Liver (tissue), 9 donors: Measurements from ENCODE around the gene CRADD. TPM values are rescaled to one million over a fixed set of nuclear protein-coding genes. Genes with fewer than 3 reads are reported as not detected.

ENCODE experiments used
- DNase-seq: peaks from one replicate; pipeline ENCODE4 v3.0.0-alpha.2; 2017; ENCODE audit warnings: low spot score
- H3K27ac ChIP-seq, 2 donors: one replicate each; pipeline ENCODE4 v1.7.0; 2013; ENCODE audit warnings: inconsistent platforms in 2 of 2, low read length in 2 of 2, control low read depth in 1 of 2, low read depth in 1 of 2, mild to moderate bottlenecking in 1 of 2
- H3K27me3 ChIP-seq, 4 donors: one replicate each; pipeline versions ENCODE4 v1.6.1 to v1.7.0; 2013; ENCODE audit warnings: low read length in 3 of 4, inconsistent platforms in 1 of 4, mild to moderate bottlenecking in 1 of 4, moderate library complexity in 1 of 4; ENCODE audit not compliant: control insufficient read depth in 4 of 4, insufficient read depth in 4 of 4
- H3K36me3 ChIP-seq, 4 donors: one replicate each; pipeline versions ENCODE4 v1.6.1 to v1.7.0; 2013; ENCODE audit warnings: low read length in 3 of 4, mild to moderate bottlenecking in 3 of 4, low read depth in 1 of 4, moderate library complexity in 1 of 4; ENCODE audit not compliant: control insufficient read depth in 4 of 4, insufficient read depth in 3 of 4
- H3K4me1 ChIP-seq, 4 donors: one replicate each; pipeline versions ENCODE4 v1.6.1 to v1.7.0; 2013; ENCODE audit warnings: low read length in 3 of 4, mild to moderate bottlenecking in 3 of 4, moderate library complexity in 1 of 4; ENCODE audit not compliant: control insufficient read depth in 4 of 4, insufficient read depth in 4 of 4
- H3K4me3 ChIP-seq, 3 donors: one replicate each; pipeline versions ENCODE4 v1.6.1 to v1.7.0; 2013; ENCODE audit warnings: low read length in 3 of 3, control low read depth in 1 of 3, low read depth in 1 of 3, mild to moderate bottlenecking in 1 of 3
- H3K9ac ChIP-seq, 2 donors: one replicate each; pipeline ENCODE4 v1.7.0; 2013; ENCODE audit warnings: low read length in 2 of 2, mild to moderate bottlenecking in 2 of 2, moderate library complexity in 2 of 2, control low read depth in 1 of 2, low read depth in 1 of 2
- H3K9me3 ChIP-seq, 4 donors: one replicate each; pipeline versions ENCODE4 v1.6.1 to v1.7.0; 2013; ENCODE audit warnings: low read length in 3 of 4; ENCODE audit not compliant: control insufficient read depth in 4 of 4
- CTCF ChIP-seq: fragments of 150-350 bp; IDR thresholded peaks from 2 replicates; pipeline ENCODE4 v1.5.1; 2017; ENCODE audit warnings: improper control_type of control experiment, low read depth, low read length; ENCODE audit not compliant: missing input control
- EGR1 ChIP-seq, 2 donors: IDR thresholded peaks; 2 replicates each; pipeline ENCODE4 v1.6.1; 2016 to 2018; ENCODE audit warnings: antibody characterized with exemption in 2 of 2, low read depth in 2 of 2
- FOXA1 ChIP-seq: IDR thresholded peaks from 2 replicates; pipeline ENCODE4 v1.6.1; 2016; ENCODE audit warnings: antibody characterized with exemption
- FOXA2 ChIP-seq: IDR thresholded peaks from 2 replicates; pipeline ENCODE4 v1.6.1; 2016; ENCODE audit warnings: antibody characterized with exemption
- GABPA ChIP-seq, 2 donors: IDR thresholded peaks in 1 of 2; conservative IDR thresholded peaks in 1 of 2; 2 replicates each; pipeline ENCODE4 v1.6.1; 2016; ENCODE audit warnings: antibody characterized with exemption in 2 of 2, mild to moderate bottlenecking in 1 of 2, moderate library complexity in 1 of 2
- HNF4A ChIP-seq, 2 donors: conservative IDR thresholded peaks; 2 replicates each; pipeline ENCODE4 v1.6.1; 2016; ENCODE audit warnings: antibody characterized with exemption in 2 of 2, mild to moderate bottlenecking in 2 of 2
- HNF4G ChIP-seq: IDR thresholded peaks from 2 replicates; pipeline ENCODE4 v1.6.1; 2016; ENCODE audit warnings: antibody characterized with exemption
- JUND ChIP-seq, 2 donors: IDR thresholded peaks; 2 replicates each; pipeline ENCODE4 v1.6.1; 2016; ENCODE audit warnings: antibody characterized with exemption in 2 of 2
- MAX ChIP-seq: IDR thresholded peaks from 2 replicates; pipeline ENCODE4 v1.6.1; 2016; ENCODE audit warnings: antibody characterized with exemption
- NR2F2 ChIP-seq: IDR thresholded peaks from 2 replicates; pipeline ENCODE4 v1.6.1; 2016; ENCODE audit warnings: antibody characterized with exemption
- RAD21 ChIP-seq, 2 donors: IDR thresholded peaks; 2 replicates each; pipeline ENCODE4 v1.6.1; 2016; ENCODE audit warnings: antibody characterized with exemption in 2 of 2, mild to moderate bottlenecking in 2 of 2
- REST ChIP-seq: IDR thresholded peaks from 2 replicates; pipeline ENCODE4 v1.6.1; 2016; ENCODE audit warnings: antibody characterized with exemption, mild to moderate bottlenecking
- RXRA ChIP-seq, 2 donors: IDR thresholded peaks; 2 replicates each; pipeline ENCODE4 v1.6.1; 2017 to 2018; ENCODE audit warnings: antibody characterized with exemption in 2 of 2, mild to moderate bottlenecking in 1 of 2
- YY1 ChIP-seq: IDR thresholded peaks from 2 replicates; pipeline ENCODE4 v1.6.1; 2016; ENCODE audit warnings: antibody characterized with exemption, mild to moderate bottlenecking
- ZBTB33 ChIP-seq: IDR thresholded peaks from 2 replicates; pipeline ENCODE4 v1.6.1; 2016; ENCODE audit warnings: antibody characterized with exemption
- WGBS: extraction: QIAGEN DNeasy Blood & Tissue Kit; methylation state at CpG from one replicate; pipeline ENCODE4 v1.1.7; 2013; 5-methylcytosine and 5-hydroxymethylcytosine counted together
- polyA plus RNA-seq, 2 donors: library from polyadenylated mRNA; stranded (reverse) in 1 of 2; unstranded in 1 of 2; fragments of 200-250 nt in 1 of 2; fragments of >200 nt in 1 of 2; fragmentation: Nextera tagmentation in 1 of 2; extraction: Ambion mirVana in 1 of 2; gene quantifications; one replicate each; pipeline versions ENCODE4 v1.2.1 to v1.2.3, GENCODE V29; 2013 to 2015
- total RNA-seq, 2 donors: library from RNA; depleted of rRNA; stranded (reverse); fragments of >200 nt; gene quantifications; one replicate each; pipeline ENCODE4 v1.2.3, GENCODE V29; 2014
- donor health status: healthy.
- donor health status: healthy.
- donor health status: healthy.
- donor health status: healthy.
- donor health status: healthy.

The CRADD gene
- total and polyA plus RNA-seq, 4 donors, result 19.4 to 48.9 (median 29.6) TPM

GRCh38 chr12:93851257-93851671, 174.1 kb downstream of the CRADD start:
- Histone ChIP-seq H3K27me3 (no peaks in the 10 kb centered on the region), H3K27ac (no peak overlapping the region), H3K4me3 (no peak overlapping the region), H3K9me3 (no peaks in the 10 kb centered on the region), H3K9ac (no peak overlapping the region), H3K4me1 (peaks cover 0 to 10% (median 0%) of the 10 kb centered on the region in 4 donors), H3K36me3 (peaks cover 0 to 3% (median 0%) of the 10 kb centered on the region in 4 donors)
- 82% methylated on average over 4 of the region's 4 CpGs for WGBS
- DNase-seq, result no peak
- TF ChIP-seq RAD21 (IDR thresholded peaks at IDR 0.05) (no peak), MAX (no peak), GABPA (IDR thresholded peaks at IDR 0.05 in 1 of 2, conservative IDR thresholded peaks at IDR 0.05 in 1 of 2) (no peak), FOXA1 (no peak), EGR1 (IDR thresholded peaks at IDR 0.05; ENCODE audit: low read depth in 2 of 2) (no peak), HNF4A (conservative IDR thresholded peaks at IDR 0.05) (no peak), RXRA (IDR thresholded peaks at IDR 0.05) (no peak), ZBTB33 (no peak), JUND (IDR thresholded peaks at IDR 0.05) (no peak), YY1 (no peak), FOXA2 (no peak), NR2F2 (no peak), CTCF (no peak), HNF4G (no peak), REST (no peak)

GRCh38 chr12:93852173-93852591, 175.0 kb downstream of the CRADD start:
- Histone ChIP-seq H3K27ac (no peak overlapping the region), H3K36me3 (peaks cover 0 to 3% (median 0%) of the 10 kb centered on the region in 4 donors), H3K9me3 (no peaks in the 10 kb centered on the region), H3K9ac (no peak overlapping the region), H3K4me3 (no peak overlapping the region), H3K4me1 (peaks cover 0 to 10% (median 0%) of the 10 kb centered on the region in 4 donors), H3K27me3 (no peaks in the 10 kb centered on the region)
- WGBS, result 94% methylated on average over 8 of the region's 8 CpGs
- DNase-seq, result no peak
- TF ChIP-seq HNF4G (no peak), HNF4A (conservative IDR thresholded peaks at IDR 0.05) (no peak), ZBTB33 (no peak), NR2F2 (no peak), REST (no peak)
